GM19467 (cell line): Measurements from ENCODE around the gene FAM153A.
"Not testable (repeated sequence)": the region's sequence is repeated elsewhere in the genome, so short reads cannot be mapped to it uniquely, and the experiment has no call there.

ENCODE experiments used
- ATAC-seq: cut with Tn5 transposase; IDR thresholded peaks from one replicate; pipeline ENCODE4 v1.9.1; 2021; ENCODE audit warnings: mild to moderate bottlenecking, moderate library complexity; ENCODE audit not compliant: unreplicated experiment

The FAM153A gene

GRCh38 chr5:177782792-177783633, at the start of gene FAM153A:
FAM153A (minus strand) TSS chr5:177782899.
- ATAC-seq = not testable (repeated sequence)

GRCh38 chr5:177832287-177832686, 49.6 kb upstream of the FAM153A start:
- not testable (repeated sequence) for ATAC-seq

GRCh38 chr5:177826073-177826472, 43.4 kb upstream of the FAM153A start:
- ATAC-seq = not testable (repeated sequence)

- ATAC-seq = not testable (repeated sequence)
Measured at GRCh38 chr5:177824776-177825175, 42.1 kb upstream of the FAM153A start.

- not testable (repeated sequence) for ATAC-seq
Measured at GRCh38 chr5:177822489-177822888, 39.8 kb upstream of the FAM153A start.

GRCh38 chr5:177819664-177820063, 37.0 kb upstream of the FAM153A start:
- not testable (repeated sequence) for ATAC-seq

- ATAC-seq = not testable (repeated sequence)
Measured at GRCh38 chr5:177812814-177813425, 30.2 kb upstream of the FAM153A start.

- not testable (repeated sequence) for ATAC-seq
Measured at GRCh38 chr5:177812160-177812743, 29.6 kb upstream of the FAM153A start.

GRCh38 chr5:177809209-177809913, 26.7 kb upstream of the FAM153A start:
- ATAC-seq = not testable (repeated sequence)

- ATAC-seq = not testable (repeated sequence)
Measured at GRCh38 chr5:177808420-177808819, 25.7 kb upstream of the FAM153A start.

GRCh38 chr5:177807265-177807664, 24.6 kb upstream of the FAM153A start:
- not testable (repeated sequence) for ATAC-seq

GRCh38 chr5:177801427-177801826, 18.7 kb upstream of the FAM153A start:
- not testable (repeated sequence) for ATAC-seq

GRCh38 chr5:177798237-177798840, 15.6 kb upstream of the FAM153A start:
- ATAC-seq = not testable (repeated sequence)

- not testable (repeated sequence) for ATAC-seq
Measured at GRCh38 chr5:177793272-177793671, 10.6 kb upstream of the FAM153A start.

GRCh38 chr5:177791649-177792048, 8.9 kb upstream of the FAM153A start:
- ATAC-seq = not testable (repeated sequence)

- ATAC-seq = not testable (repeated sequence)
Measured at GRCh38 chr5:177782169-177782568, 530 bp downstream of the FAM153A start.

GRCh38 chr5:177771206-177771605, 11.5 kb downstream of the FAM153A start:
- not testable (repeated sequence) for ATAC-seq

GRCh38 chr5:177770646-177771045, 12.1 kb downstream of the FAM153A start:
- ATAC-seq = not testable (repeated sequence)

GRCh38 chr5:177763737-177764508, 18.8 kb downstream of the FAM153A start:
- ATAC-seq = not testable (repeated sequence)

- not testable (repeated sequence) for ATAC-seq
Measured at GRCh38 chr5:177760954-177761353, 21.7 kb downstream of the FAM153A start.
